ENCODE measurements around the gene SLC25A41. TPM values are rescaled to one million over a fixed set of nuclear protein-coding genes. Genes with fewer than 3 reads are reported as not detected.

Gene SLC25A41
- not detected for total RNA-seq
- long read RNA-seq = 0 reads

DNA sequence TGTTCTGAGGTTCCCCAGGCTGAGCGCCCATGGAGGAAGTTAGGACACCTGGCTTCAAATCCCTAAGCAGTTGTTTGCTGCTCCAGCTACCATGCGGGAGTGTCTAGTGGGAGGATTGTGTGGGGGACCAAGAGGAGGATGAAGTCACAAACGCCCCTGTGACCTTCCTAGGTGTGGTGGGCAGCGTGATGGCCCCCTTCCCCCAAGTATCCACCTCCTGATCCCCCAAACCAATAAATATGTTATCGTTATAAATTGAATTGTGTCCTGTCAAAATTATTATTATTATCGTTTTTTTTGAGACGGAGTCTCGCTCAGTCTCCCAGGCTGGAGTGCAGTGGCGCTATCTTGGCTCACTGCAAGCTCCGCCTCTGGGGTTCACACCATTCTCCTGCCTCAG lies at the start of gene SLC25A41:
SLC25A41 (minus strand) TSS at position 101 of the 400 bp plus-strand sequence; CDS start at position 31, 70 bp downstream.
- H3K9me3 ChIP-seq = no peaks in the 10 kb centered on the region
- DNase-seq = no peak
- ATAC-seq = no peak
- no peaks in the 10 kb centered on the region for H3K27me3 ChIP-seq (ENCODE audit: low read depth)
- H3K4me3 ChIP-seq = no peak within 1 kb of the TSS
- H3K27ac ChIP-seq = no peak within 1 kb of the TSS
- no peaks in the 10 kb centered on the region for H3K36me3 ChIP-seq
- no peaks in the 10 kb centered on the region for H3K4me1 ChIP-seq
- intact Hi-C loops (cut with DNase I) = no loop called here
- TF ChIP-seq, protein P1, sequence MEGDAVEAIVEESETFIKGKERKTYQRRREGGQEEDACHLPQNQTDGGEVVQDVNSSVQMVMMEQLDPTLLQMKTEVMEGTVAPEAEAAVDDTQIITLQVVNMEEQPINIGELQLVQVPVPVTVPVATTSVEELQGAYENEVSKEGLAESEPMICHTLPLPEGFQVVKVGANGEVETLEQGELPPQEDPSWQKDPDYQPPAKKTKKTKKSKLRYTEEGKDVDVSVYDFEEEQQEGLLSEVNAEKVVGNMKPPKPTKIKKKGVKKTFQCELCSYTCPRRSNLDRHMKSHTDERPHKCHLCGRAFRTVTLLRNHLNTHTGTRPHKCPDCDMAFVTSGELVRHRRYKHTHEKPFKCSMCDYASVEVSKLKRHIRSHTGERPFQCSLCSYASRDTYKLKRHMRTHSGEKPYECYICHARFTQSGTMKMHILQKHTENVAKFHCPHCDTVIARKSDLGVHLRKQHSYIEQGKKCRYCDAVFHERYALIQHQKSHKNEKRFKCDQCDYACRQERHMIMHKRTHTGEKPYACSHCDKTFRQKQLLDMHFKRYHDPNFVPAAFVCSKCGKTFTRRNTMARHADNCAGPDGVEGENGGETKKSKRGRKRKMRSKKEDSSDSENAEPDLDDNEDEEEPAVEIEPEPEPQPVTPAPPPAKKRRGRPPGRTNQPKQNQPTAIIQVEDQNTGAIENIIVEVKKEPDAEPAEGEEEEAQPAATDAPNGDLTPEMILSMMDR (IDR thresholded peaks at IDR 0.05) = no peak

DNA sequence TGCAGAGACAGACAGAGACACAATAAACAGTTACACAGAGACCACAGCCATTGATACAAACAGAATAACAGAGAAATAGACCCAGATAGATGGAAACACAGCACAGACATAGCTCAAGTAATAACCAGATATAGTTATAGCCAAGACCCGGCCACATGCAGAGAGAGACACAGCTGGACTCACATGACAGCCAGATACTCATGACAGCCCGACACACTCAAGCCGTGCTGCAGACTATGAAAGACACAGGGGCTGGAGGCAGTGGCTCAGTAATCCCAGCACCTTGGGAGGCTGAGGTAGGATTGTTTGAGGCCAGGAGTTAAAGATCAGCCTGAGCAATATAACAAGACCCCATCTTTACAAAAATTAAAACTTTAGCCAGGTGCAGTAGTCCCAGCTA lies 49.7 kb upstream of the SLC25A41 start:
- intact Hi-C loops (cut with DNase I) = no loop called here
- DNase-seq (no peak), ATAC-seq (no peak)

DNA sequence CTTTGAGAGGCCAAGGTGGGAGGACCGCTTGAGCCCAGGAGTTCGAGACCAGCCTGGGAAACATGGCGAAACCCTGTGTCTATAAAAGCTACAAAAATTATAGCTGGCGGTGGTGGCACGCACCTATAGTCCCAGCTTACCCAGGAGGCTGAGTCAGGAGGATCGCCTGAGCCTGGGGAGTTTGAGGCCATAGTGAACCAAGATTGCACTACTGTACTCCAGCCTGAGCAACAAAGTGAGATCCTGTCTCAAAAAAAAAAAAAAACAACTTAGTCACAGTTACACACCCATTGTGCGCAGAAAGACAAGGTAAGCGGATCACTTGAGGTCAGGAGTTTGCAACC lies 48.8 kb upstream of the SLC25A41 start:
- Histone ChIP-seq H3K4me3 (no peak overlapping the region), H3K27me3 (ENCODE audit: low read depth) (peaks cover 6% of the 10 kb centered on the region), H3K4me1 (no peaks in the 10 kb centered on the region), H3K9me3 (no peaks in the 10 kb centered on the region), H3K27ac (no peak overlapping the region), H3K36me3 (no peaks in the 10 kb centered on the region)
- TF ChIP-seq, protein P1 (IDR thresholded peaks at IDR 0.05) = no peak
- DNase-seq (no peak), ATAC-seq (no peak)
- intact Hi-C loops (cut with DNase I) = no loop called here

More for the DNA sequence above, 49.7 kb upstream of the SLC25A41 start:
- H3K9me3 ChIP-seq = no peaks in the 10 kb centered on the region
- H3K4me1 ChIP-seq = no peaks in the 10 kb centered on the region
- H3K4me3 ChIP-seq = no peak overlapping the region
- TF ChIP-seq, protein P1 (IDR thresholded peaks at IDR 0.05) = no peak
- H3K36me3 ChIP-seq = no peaks in the 10 kb centered on the region
- H3K27ac ChIP-seq = no peak overlapping the region
- H3K27me3 ChIP-seq (ENCODE audit: low read depth) = peaks cover 6% of the 10 kb centered on the region

- DNase-seq = peak; percentile 78
- H3K4me3 ChIP-seq = peak within 1 kb of the TSS; percentile 54
- peak; percentile 67 to 78 for ATAC-seq
- TF ChIP-seq, protein P1 (IDR thresholded peaks at IDR 0.05) = peak; percentile 47
- H3K27me3 ChIP-seq (ENCODE audit: low read depth) = peaks cover 11% of the 10 kb centered on the region
- H3K4me1 ChIP-seq = peaks cover under 1% of the 10 kb centered on the region
- intact Hi-C loops (cut with DNase I) = no loop called here
- H3K9me3 ChIP-seq = no peaks in the 10 kb centered on the region
- no peaks in the 10 kb centered on the region for H3K36me3 ChIP-seq
- peak within 1 kb of the TSS; percentile 81 for H3K27ac ChIP-seq
These were observed 48.2 kb upstream of the SLC25A41 start, which contains the start of gene DENND1C for GRCh38 chr19:6481541-6482342. TSS of gene DENND1C (minus strand) at chr19:6481787. CDS start at chr19:6481695, 92 bp downstream.

DNA sequence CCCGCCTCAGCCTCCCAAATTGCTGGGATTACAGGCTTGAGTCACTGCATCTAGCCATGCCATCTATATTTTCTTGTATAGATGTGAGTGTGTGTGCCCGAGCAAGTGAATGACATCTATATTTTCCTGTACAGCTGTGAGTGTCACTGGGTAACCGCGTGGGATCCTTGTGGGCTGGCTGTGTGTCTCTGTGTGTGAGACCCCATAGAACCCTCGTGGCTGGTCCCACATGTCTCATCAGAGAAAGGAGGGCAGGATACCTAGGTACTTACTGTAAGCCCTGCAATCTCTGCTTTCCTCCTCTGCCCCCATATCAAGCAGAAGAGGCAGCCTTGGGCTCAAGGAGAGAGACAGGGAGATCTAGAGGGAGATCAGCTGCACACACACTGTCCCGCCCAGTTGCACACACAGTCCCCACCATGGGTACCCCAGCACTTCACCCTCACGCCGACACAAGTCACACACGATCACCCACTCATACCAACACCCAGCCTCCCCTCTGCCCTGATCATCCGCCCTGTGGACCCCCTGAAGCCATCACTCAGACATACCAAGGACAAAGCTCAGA lies 47.4 kb upstream of the SLC25A41 start:
- TF ChIP-seq, protein P1 (IDR thresholded peaks at IDR 0.05) = no peak
- peaks cover 6% of the 10 kb centered on the region for H3K4me1 ChIP-seq
- intact Hi-C loops (cut with DNase I) = no loop called here
- peaks cover 17% of the 10 kb centered on the region for H3K27me3 ChIP-seq (ENCODE audit: low read depth)
- H3K4me3 ChIP-seq = peak overlapping the region; percentile 54
- H3K27ac ChIP-seq = peak overlapping the region; percentile 81
- no peaks in the 10 kb centered on the region for H3K9me3 ChIP-seq
- ATAC-seq = no peak
- DNase-seq = no peak
- H3K36me3 ChIP-seq = no peaks in the 10 kb centered on the region

All from lower lobe of right lung (tissue), 2 donors.